Trophoblast cell (in vitro differentiated cells and primary cell): ENCODE data around the gene PLAAT3.

Source experiments
- DNase-seq, 2 donors: peaks; one replicate each; pipeline ENCODE4 v3.0.0-alpha.2; 2016
- H2AFZ ChIP-seq: 2 replicates; pipeline ENCODE4 v1.6.1; 2013; ENCODE audit warnings: low read length, moderate library complexity, mild to moderate bottlenecking; ENCODE audit not compliant: insufficient read depth, poor library complexity
- H2AK5ac ChIP-seq: 2 replicates; pipeline ENCODE4 v1.6.1; 2013; ENCODE audit warnings: mild to moderate bottlenecking, low read length
- H2BK120ac ChIP-seq: 2 replicates; pipeline ENCODE4 v1.6.1; 2013; ENCODE audit warnings: low read length, mild to moderate bottlenecking, moderate library complexity; ENCODE audit not compliant: insufficient read depth, poor library complexity
- H2BK12ac ChIP-seq: 2 replicates; pipeline ENCODE4 v1.6.1; 2013; ENCODE audit warnings: mild to moderate bottlenecking, low read length, moderate library complexity
- H2BK5ac ChIP-seq: 2 replicates; pipeline ENCODE4 v1.6.1; 2013; ENCODE audit warnings: low read length, low read depth, moderate library complexity, mild to moderate bottlenecking; ENCODE audit not compliant: poor library complexity
- H3K14ac ChIP-seq: 2 replicates; pipeline ENCODE4 v1.6.1; 2013; ENCODE audit warnings: mild to moderate bottlenecking, low read length
- H3K18ac ChIP-seq: 2 replicates; pipeline ENCODE4 v1.6.1; 2013; ENCODE audit warnings: mild to moderate bottlenecking, low read length
- H3K23ac ChIP-seq: 2 replicates; pipeline ENCODE4 v1.6.1; 2013; ENCODE audit warnings: low read length
- H3K27ac ChIP-seq: 2 replicates; pipeline ENCODE4 v1.5.1; 2013; ENCODE audit warnings: low read depth, mild to moderate bottlenecking, inconsistent platforms, low read length, moderate library complexity
- H3K27me3 ChIP-seq: 2 replicates; pipeline ENCODE4 v1.6.1; 2013; ENCODE audit warnings: inconsistent platforms, mild to moderate bottlenecking, low read length, moderate library complexity; ENCODE audit not compliant: insufficient read depth
- H3K36me3 ChIP-seq, 2 experiments: 1 replicate in 1 of 2; 2 replicates in 1 of 2; pipeline ENCODE4 v1.6.1; 2013; ENCODE audit warnings: low read length in 2 of 2, mild to moderate bottlenecking in 2 of 2, moderate library complexity in 1 of 2; ENCODE audit not compliant: insufficient read depth in 2 of 2, control insufficient read depth in 1 of 2
- H3K4ac ChIP-seq: 2 replicates; pipeline ENCODE4 v1.6.1; 2013; ENCODE audit warnings: low read depth, mild to moderate bottlenecking, low read length, moderate library complexity
- H3K4me1 ChIP-seq, 2 experiments: 1 replicate in 1 of 2; 2 replicates in 1 of 2; pipeline ENCODE4 v1.6.1; 2013; ENCODE audit warnings: low read length in 2 of 2, mild to moderate bottlenecking in 2 of 2, moderate library complexity in 1 of 2; ENCODE audit not compliant: insufficient read depth in 2 of 2, control insufficient read depth in 1 of 2
- H3K4me2 ChIP-seq: 2 replicates; pipeline ENCODE4 v1.6.1; 2013; ENCODE audit warnings: inconsistent platforms, mild to moderate bottlenecking, low read length, moderate library complexity
- H3K4me3 ChIP-seq: 2 replicates; pipeline ENCODE4 v1.5.1; 2013; ENCODE audit warnings: mild to moderate bottlenecking, low read depth, low read length, inconsistent platforms
- H3K79me1 ChIP-seq: one replicate; pipeline ENCODE4 v1.6.1; 2013; ENCODE audit warnings: low read length
- H3K79me2 ChIP-seq: 2 replicates; pipeline ENCODE4 v1.6.1; 2013; ENCODE audit warnings: low read length, mild to moderate bottlenecking; ENCODE audit not compliant: control insufficient read depth, insufficient read depth, poor library complexity
- H3K9ac ChIP-seq: 2 replicates; pipeline ENCODE4 v1.6.1; 2013; ENCODE audit warnings: mild to moderate bottlenecking, low read length
- H3K9me3 ChIP-seq: 2 replicates; pipeline ENCODE4 v1.6.1; 2013; ENCODE audit warnings: low read depth, mild to moderate bottlenecking, control low read depth, inconsistent platforms, low read length; ENCODE audit not compliant: insufficient read depth
- H4K12ac ChIP-seq: 2 replicates; pipeline ENCODE4 v1.6.1; 2013; ENCODE audit warnings: low read depth, mild to moderate bottlenecking, low read length, moderate library complexity
- H4K8ac ChIP-seq: 2 replicates; pipeline ENCODE4 v1.6.1; 2013; ENCODE audit warnings: low read depth, mild to moderate bottlenecking, low read length, moderate library complexity
- H4K91ac ChIP-seq: one replicate; pipeline ENCODE4 v1.6.1; 2013; ENCODE audit warnings: low read depth, mild to moderate bottlenecking, low read length, moderate library complexity
- WGBS: extraction: QIAGEN DNeasy Blood & Tissue Kit; methylation state at CpG from one replicate; pipeline ENCODE4 v1.1.7; 2013; ENCODE audit warnings: missing lambda C conversion rate; ENCODE audit not compliant: insufficient read length, insufficient coverage; ENCODE audit errors: extremely low coverage; 5-methylcytosine and 5-hydroxymethylcytosine counted together

PLAAT3 gene

DNA sequence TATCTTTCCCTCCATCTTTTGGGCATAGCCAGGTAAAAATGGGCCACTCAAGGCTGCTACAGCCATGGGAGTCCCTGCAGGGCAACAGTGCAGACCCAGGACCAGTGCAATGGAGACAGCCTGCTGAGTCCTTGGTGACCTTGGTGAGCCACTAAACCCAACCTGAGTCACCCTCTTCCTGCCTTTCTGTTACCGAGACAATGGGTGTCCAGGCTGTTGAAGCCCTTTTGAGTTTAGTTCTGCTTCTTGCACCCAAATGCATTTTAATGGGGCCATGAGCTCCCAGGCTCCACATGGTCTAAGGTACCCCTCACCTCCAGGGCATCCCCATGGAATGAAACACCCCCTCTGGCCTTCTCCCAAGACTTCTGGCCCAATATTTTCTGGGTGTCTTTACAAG is 78.5 kb downstream of the PLAAT3 start:
- WGBS = no CpG with 5 or more reads among the region's 1 CpG
- no peak overlapping the region for H3K23ac ChIP-seq

DNA sequence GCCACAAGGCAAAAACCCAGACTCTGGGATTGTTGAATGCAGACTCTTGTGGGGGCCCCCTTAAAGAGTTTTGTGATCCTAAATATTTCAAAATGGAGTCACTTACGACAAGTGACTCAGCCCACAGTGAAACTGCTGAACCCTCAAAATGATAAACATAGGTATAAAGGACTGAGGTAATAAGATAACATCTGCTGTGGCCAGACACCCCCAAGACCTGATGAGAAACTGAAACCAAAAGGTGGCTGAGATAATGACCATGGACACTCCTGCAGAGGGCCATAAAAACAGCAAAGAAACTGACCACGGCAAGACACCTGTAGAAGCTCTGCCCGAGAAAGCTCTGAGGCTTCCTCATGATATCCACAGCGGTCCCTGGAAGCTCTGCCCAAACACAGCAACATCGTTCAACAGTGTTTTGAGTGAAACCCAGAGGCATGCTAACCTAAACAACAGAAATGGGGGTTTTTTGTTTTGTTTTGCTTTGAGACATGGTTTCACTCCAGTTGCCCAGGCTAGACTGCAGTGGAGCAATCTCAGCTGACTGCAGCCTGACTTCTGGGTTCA is 79.3 kb downstream of the PLAAT3 start:
- H3K27ac ChIP-seq = no peak overlapping the region
- H4K12ac ChIP-seq = no peak overlapping the region
- H3K79me1 ChIP-seq = peaks cover 9% of the 10 kb centered on the region
- no peak overlapping the region for H3K14ac ChIP-seq
- no peak overlapping the region for H2AFZ ChIP-seq
- no peak overlapping the region for H2BK12ac ChIP-seq
- H4K91ac ChIP-seq = no peak overlapping the region
- H2BK120ac ChIP-seq = no peak overlapping the region
- no peak overlapping the region for H3K18ac ChIP-seq
- no peak overlapping the region for H3K4me3 ChIP-seq
- no CpG with 5 or more reads among the region's 5 CpGs for WGBS
- H3K9ac ChIP-seq = no peak overlapping the region
- H3K4ac ChIP-seq = no peak overlapping the region
- no peak overlapping the region for H2AK5ac ChIP-seq
- H3K27me3 ChIP-seq = no peaks in the 10 kb centered on the region
- peaks cover 9 to 16% of the 10 kb centered on the region in 2 experiments for H3K4me1 ChIP-seq
- no peak overlapping the region for H3K4me2 ChIP-seq
- no peak overlapping the region for H2BK5ac ChIP-seq
- DNase-seq = no peak
- no peaks in the 10 kb centered on the region for H3K79me2 ChIP-seq
- H3K9me3 ChIP-seq = peaks cover 3% of the 10 kb centered on the region
- no peak overlapping the region for H4K8ac ChIP-seq
- no peak overlapping the region for H3K23ac ChIP-seq
- H3K36me3 ChIP-seq = no peaks in the 10 kb centered on the region

More for the DNA sequence above, 78.5 kb downstream of the PLAAT3 start:
- Histone ChIP-seq H3K27me3 (no peaks in the 10 kb centered on the region), H4K12ac (no peak overlapping the region), H3K27ac (no peak overlapping the region), H2AK5ac (no peak overlapping the region), H3K14ac (no peak overlapping the region), H3K9me3 (peaks cover 3% of the 10 kb centered on the region), H2AFZ (no peak overlapping the region), H3K36me3 (no peaks in the 10 kb centered on the region), H2BK12ac (no peak overlapping the region), H3K9ac (no peak overlapping the region), H3K79me2 (no peaks in the 10 kb centered on the region), H3K4me3 (no peak overlapping the region), H3K18ac (no peak overlapping the region), H3K79me1 (peaks cover 6% of the 10 kb centered on the region), H4K8ac (no peak overlapping the region), H4K91ac (no peak overlapping the region), H3K4me2 (no peak overlapping the region), H3K4ac (no peak overlapping the region), H2BK120ac (no peak overlapping the region), H2BK5ac (no peak overlapping the region), H3K4me1 (peaks cover 9 to 14% of the 10 kb centered on the region in 2 experiments)
- DNase-seq = no peak

DNA sequence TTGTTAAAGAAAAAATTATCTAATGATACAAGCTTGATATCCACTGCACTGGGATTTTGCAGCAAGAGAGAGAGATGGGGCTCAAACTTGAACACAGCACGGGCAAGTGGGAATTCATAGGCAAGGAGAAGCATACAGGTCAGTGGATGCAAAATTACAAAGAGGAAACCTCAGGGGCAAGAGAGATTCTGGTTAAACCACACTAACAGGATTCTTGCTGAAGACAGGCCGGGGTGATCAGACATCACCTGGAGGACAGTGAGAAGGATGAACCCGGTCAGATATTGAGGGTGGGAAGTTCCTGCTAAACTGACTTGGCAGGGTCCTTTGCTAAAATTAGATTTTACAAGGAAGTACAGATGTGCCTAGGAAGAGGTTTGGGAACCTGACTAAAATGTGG is 80.2 kb downstream of the PLAAT3 start:
- H4K8ac ChIP-seq = no peak overlapping the region
- no peaks in the 10 kb centered on the region for H3K27me3 ChIP-seq
- H2AK5ac ChIP-seq = no peak overlapping the region
- H2BK12ac ChIP-seq = no peak overlapping the region
- no peak overlapping the region for H3K18ac ChIP-seq
- H3K4me2 ChIP-seq = no peak overlapping the region
- no peak overlapping the region for H3K4ac ChIP-seq
- peaks cover 10% of the 10 kb centered on the region for H3K79me1 ChIP-seq
- peak overlapping the region; percentile 44 for H3K27ac ChIP-seq
- H3K14ac ChIP-seq = no peak overlapping the region
- H2AFZ ChIP-seq = no peak overlapping the region
- no peaks in the 10 kb centered on the region for H3K36me3 ChIP-seq
- no peak overlapping the region for H2BK5ac ChIP-seq
- no peaks in the 10 kb centered on the region for H3K79me2 ChIP-seq
- no peak overlapping the region for H3K23ac ChIP-seq
- H4K12ac ChIP-seq = no peak overlapping the region
- H4K91ac ChIP-seq = no peak overlapping the region
- peaks cover 9 to 17% of the 10 kb centered on the region in 2 experiments for H3K4me1 ChIP-seq
- no peak overlapping the region for H3K9ac ChIP-seq
- no peak overlapping the region for H2BK120ac ChIP-seq
- no peak overlapping the region for H3K4me3 ChIP-seq
- peaks cover 3% of the 10 kb centered on the region for H3K9me3 ChIP-seq
- WGBS = no CpG with 5 or more reads among the region's 3 CpGs
- peak; percentile 17 to 69 for DNase-seq

DNA sequence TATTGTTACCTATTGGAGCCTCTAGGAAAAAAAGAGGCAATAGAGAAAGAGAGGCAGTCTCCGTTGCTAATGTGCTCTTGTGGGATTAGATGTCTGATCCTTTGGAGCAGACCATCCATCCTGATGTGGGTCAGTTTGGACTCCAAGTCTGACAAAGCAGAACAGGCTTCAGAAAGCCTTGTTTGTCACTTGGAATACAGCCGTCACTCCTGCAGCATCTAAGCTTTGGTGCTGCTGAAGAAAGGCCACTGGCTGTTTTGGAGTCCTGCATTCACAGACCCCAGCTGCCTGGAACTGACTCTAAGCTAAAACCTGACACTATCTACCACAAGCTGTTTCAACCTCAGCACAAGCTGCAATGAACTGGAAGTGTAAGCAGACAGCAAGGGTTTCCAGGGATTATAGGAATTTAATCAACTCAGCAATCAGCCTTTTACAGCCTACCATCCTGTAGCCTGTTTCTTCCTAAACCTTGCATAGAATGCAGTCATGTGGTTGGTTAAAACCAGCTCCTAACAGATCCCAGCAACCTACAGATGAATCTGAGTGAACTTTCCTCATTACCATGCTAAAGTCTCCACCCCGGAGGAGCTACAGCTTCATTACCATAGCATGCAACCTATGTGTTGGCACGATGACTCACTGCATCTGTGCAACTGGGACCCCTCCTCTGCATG is 81.3 kb downstream of the PLAAT3 start:
- Histone ChIP-seq H2BK5ac (no peak overlapping the region), H2AFZ (no peak overlapping the region), H3K9ac (no peak overlapping the region), H4K8ac (no peak overlapping the region), H2BK12ac (no peak overlapping the region), H3K18ac (no peak overlapping the region), H3K79me1 (peaks cover 10% of the 10 kb centered on the region), H3K4me3 (no peak overlapping the region), H4K91ac (no peak overlapping the region), H3K9me3 (no peaks in the 10 kb centered on the region), H3K36me3 (no peaks in the 10 kb centered on the region), H3K4me2 (peak overlapping the region; percentile 11), H3K23ac (no peak overlapping the region), H3K27me3 (no peaks in the 10 kb centered on the region), H2BK120ac (no peak overlapping the region), H3K27ac (peak overlapping the region; percentile 40), H3K4ac (no peak overlapping the region), H4K12ac (no peak overlapping the region), H2AK5ac (no peak overlapping the region), H3K79me2 (no peaks in the 10 kb centered on the region), H3K4me1 (peaks cover 9 to 20% of the 10 kb centered on the region in 2 experiments), H3K14ac (no peak overlapping the region)
- peak; percentile 16 to 78 for DNase-seq
- WGBS = no CpG with 5 or more reads among the region's 4 CpGs
